Hepatocyte (in vitro differentiated cells): ENCODE measurements around the gene GPR39.

Experiments used
- CTCF ChIP-seq: fragments of 200-600 bp; sonication (generic); IDR thresholded peaks from 2 replicates; pipeline ENCODE4 v1.5.1; 2016; ENCODE audit warnings: antibody characterized with exemption, mild to moderate bottlenecking; ENCODE audit not compliant: poor library complexity
- EZH2 ChIP-seq: fragments of 200-600 bp; sonication (generic); IDR thresholded peaks from 2 replicates; pipeline ENCODE4 v1.6.1; 2016; ENCODE audit warnings: antibody characterized with exemption, mild to moderate bottlenecking, borderline replicate concordance

- TF ChIP-seq CTCF, result no peak
- no peak for TF ChIP-seq EZH2
Observed at GRCh38 chr2:132654968-132655367, 238.4 kb downstream of the GPR39 start.
